AG08395 (cell line): Measurements from ENCODE around the gene ANXA5.
"Not testable (repeated sequence)": the region's sequence is repeated elsewhere in the genome, so short reads cannot be mapped to it uniquely, and the experiment has no call there.

Experiments
- DNase-seq: peaks from one replicate; pipeline ENCODE4 v3.0.0; 2012; ENCODE audit warnings: mixed read lengths, low spot score

ANXA5 gene

GRCh38 chr4:121696581-121697461, at the start of gene ANXA5:
ANXA5 (minus strand) TSS chr4:121696980; CDS start chr4:121696589, 391 bp downstream.
- DNase-seq = peak; percentile 95

GRCh38 chr4:121742794-121743193, 46.0 kb upstream of the ANXA5 start:
- DNase-seq = no peak

- DNase-seq = no peak
Measured at GRCh38 chr4:121741751-121742150, 45.0 kb upstream of the ANXA5 start.

- DNase-seq = no peak
Measured at GRCh38 chr4:121740796-121741409, 44.1 kb upstream of the ANXA5 start.

GRCh38 chr4:121739575-121739974, 42.8 kb upstream of the ANXA5 start:
- DNase-seq = no peak

GRCh38 chr4:121738780-121739535, 42.2 kb upstream of the ANXA5 start:
- DNase-seq = peak; percentile 37

- no peak for DNase-seq
Measured at GRCh38 chr4:121737846-121738554, 41.2 kb upstream of the ANXA5 start.

- DNase-seq = peak; percentile 65
Measured at GRCh38 chr4:121736735-121737351, 40.1 kb upstream of the ANXA5 start.

- DNase-seq = no peak
Measured at GRCh38 chr4:121734571-121734970, 37.8 kb upstream of the ANXA5 start.

GRCh38 chr4:121733942-121734341, 37.2 kb upstream of the ANXA5 start:
- no peak for DNase-seq

- DNase-seq = not testable (repeated sequence)
Measured at GRCh38 chr4:121729753-121730152, 33.0 kb upstream of the ANXA5 start.

GRCh38 chr4:121728798-121729226, 32.0 kb upstream of the ANXA5 start:
- peak; percentile 67 for DNase-seq

- DNase-seq = peak; percentile 87
Measured at GRCh38 chr4:121728066-121728465, 31.3 kb upstream of the ANXA5 start.

- DNase-seq = peak; percentile 45
Measured at GRCh38 chr4:121726642-121727268, 30.0 kb upstream of the ANXA5 start.

GRCh38 chr4:121724671-121725070, 27.9 kb upstream of the ANXA5 start:
- DNase-seq = no peak

GRCh38 chr4:121721700-121722099, 24.9 kb upstream of the ANXA5 start:
- DNase-seq = no peak

GRCh38 chr4:121720109-121720508, 23.3 kb upstream of the ANXA5 start:
- no peak for DNase-seq

- no peak for DNase-seq
Measured at GRCh38 chr4:121717680-121718237, 21.0 kb upstream of the ANXA5 start.

GRCh38 chr4:121714548-121714947, 17.8 kb upstream of the ANXA5 start:
- no peak for DNase-seq

- DNase-seq = no peak
Measured at GRCh38 chr4:121712783-121713182, 16.0 kb upstream of the ANXA5 start.
